Esophagus squamous epithelium (tissue), 5 donors: ENCODE measurements around the gene LDB3. TPM values are rescaled to one million over a fixed set of nuclear protein-coding genes. Genes with fewer than 3 reads are reported as not detected.

Experiments
- DNase-seq: peaks from one replicate; lab custom pipeline; 2025; lab: John Stamatoyannopoulos, UW
- H3K27ac ChIP-seq, 4 donors: fragments of 200-600 bp; sonication (generic); one replicate each; pipeline ENCODE4 v1.5.1; 2016 to 2019; ENCODE audit warnings: mild to moderate bottlenecking in 1 of 4
- H3K27me3 ChIP-seq, 4 donors: fragments of 200-600 bp; sonication (generic); 1 replicate in 3 of 4; 2 replicates in 1 of 4; pipeline versions ENCODE4 v1.5.1 to v1.6.0; 2017 to 2021; ENCODE audit warnings: antibody characterized with exemption in 1 of 4
- H3K36me3 ChIP-seq, 3 donors: fragments of 200-600 bp; sonication (generic); one replicate each; pipeline ENCODE4 v1.5.1; 2016 to 2019
- H3K4me1 ChIP-seq, 3 donors: fragments of 200-600 bp; sonication (generic); one replicate each; pipeline ENCODE4 v1.5.1; 2017 to 2019
- H3K4me3 ChIP-seq, 4 donors: fragments of 200-600 bp; sonication (generic); 1 replicate in 3 of 4; 2 replicates in 1 of 4; pipeline ENCODE4 v1.5.1; 2016 to 2019; ENCODE audit warnings: mild to moderate bottlenecking in 2 of 4, moderate library complexity in 1 of 4
- H3K9me3 ChIP-seq, 3 donors: fragments of 200-600 bp; sonication (generic); one replicate each; pipeline ENCODE4 v1.5.1; 2016 to 2019
- POLR2A ChIP-seq, 4 donors: fragments of 450-650 bp; IDR thresholded peaks; one replicate each; pipeline ENCODE4 v1.6.1; 2017; ENCODE audit warnings: antibody characterized with exemption in 4 of 4, mild to moderate bottlenecking in 4 of 4, moderate library complexity in 3 of 4
- WGBS, 2 donors: methylation state at CpG; one replicate each; pipeline ENCODE4 v1.1.5; 2018; 5-methylcytosine and 5-hydroxymethylcytosine counted together
- intact Hi-C: fragments of 100-400 bp; cut with DNase I; formaldehyde crosslinking; loops from one replicate; pipeline ENCODE4 v1.15.0; 2022
- total RNA-seq, 4 donors: library from RNA; depleted of rRNA; stranded (reverse); fragments of >200 nt; gene quantifications; one replicate each; pipeline ENCODE4 v1.1.0, GENCODE V29; 2016
- TF ChIP-seq, protein P1 (sequence below), 6 experiments: fragments of 450-650 bp in 4 of 6; fragments of 200-600 bp in 2 of 6; sonication (generic) in 2 of 6; IDR thresholded peaks; one replicate each; pipeline ENCODE4 v1.5.1; 2016 to 2019; ENCODE audit warnings: antibody characterized with exemption in 6 of 6, mild to moderate bottlenecking in 4 of 6, moderate library complexity in 4 of 6
- donor health status: DM: yes; HTN: yes; CAD: no.

The LDB3 gene
- total RNA-seq, 4 donors from 2014 or later: 0.09 to 3.4 (median 0.35) TPM

DNA sequence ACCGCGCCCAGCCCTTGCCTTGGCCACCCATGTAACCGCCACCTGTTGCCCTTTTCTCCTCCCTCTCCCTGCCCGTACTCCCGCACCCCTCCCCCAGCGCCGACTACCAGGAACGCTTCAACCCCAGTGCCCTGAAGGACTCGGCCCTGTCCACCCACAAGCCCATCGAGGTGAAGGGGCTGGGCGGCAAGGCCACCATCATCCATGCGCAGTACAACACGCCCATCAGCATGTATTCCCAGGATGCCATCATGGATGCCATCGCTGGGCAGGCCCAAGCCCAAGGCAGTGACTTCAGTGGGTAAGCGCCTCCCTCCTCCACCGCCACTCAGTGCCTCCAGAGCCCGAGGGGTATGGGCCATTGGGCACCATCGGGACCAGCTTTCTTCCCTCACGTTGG, 18.7 kb downstream of the LDB3 start:
- intact Hi-C loops: no loop called here
- no peak for DNase-seq
- Histone ChIP-seq H3K36me3 (no peaks in the 10 kb centered on the region), H3K9me3 (no peaks in the 10 kb centered on the region), H3K4me1 (peaks cover 0 to 54% (median 6%) of the 10 kb centered on the region in 3 donors), H3K4me3 (no peak overlapping the region), H3K27ac (peak overlapping the region in 3 of 4 donors; percentile 18 to 57 (median 30)), H3K27me3 (peaks cover 0 to 58% (median 0%) of the 10 kb centered on the region in 4 donors)
- 84 to 92% methylated on average over 5 to 19 of the region's 19 CpGs for WGBS, 2 donors
- TF ChIP-seq, protein P1, sequence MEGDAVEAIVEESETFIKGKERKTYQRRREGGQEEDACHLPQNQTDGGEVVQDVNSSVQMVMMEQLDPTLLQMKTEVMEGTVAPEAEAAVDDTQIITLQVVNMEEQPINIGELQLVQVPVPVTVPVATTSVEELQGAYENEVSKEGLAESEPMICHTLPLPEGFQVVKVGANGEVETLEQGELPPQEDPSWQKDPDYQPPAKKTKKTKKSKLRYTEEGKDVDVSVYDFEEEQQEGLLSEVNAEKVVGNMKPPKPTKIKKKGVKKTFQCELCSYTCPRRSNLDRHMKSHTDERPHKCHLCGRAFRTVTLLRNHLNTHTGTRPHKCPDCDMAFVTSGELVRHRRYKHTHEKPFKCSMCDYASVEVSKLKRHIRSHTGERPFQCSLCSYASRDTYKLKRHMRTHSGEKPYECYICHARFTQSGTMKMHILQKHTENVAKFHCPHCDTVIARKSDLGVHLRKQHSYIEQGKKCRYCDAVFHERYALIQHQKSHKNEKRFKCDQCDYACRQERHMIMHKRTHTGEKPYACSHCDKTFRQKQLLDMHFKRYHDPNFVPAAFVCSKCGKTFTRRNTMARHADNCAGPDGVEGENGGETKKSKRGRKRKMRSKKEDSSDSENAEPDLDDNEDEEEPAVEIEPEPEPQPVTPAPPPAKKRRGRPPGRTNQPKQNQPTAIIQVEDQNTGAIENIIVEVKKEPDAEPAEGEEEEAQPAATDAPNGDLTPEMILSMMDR (IDR thresholded peaks at IDR 0.05): no peak
- TF ChIP-seq POLR2A (IDR thresholded peaks at IDR 0.05): no peak

DNA sequence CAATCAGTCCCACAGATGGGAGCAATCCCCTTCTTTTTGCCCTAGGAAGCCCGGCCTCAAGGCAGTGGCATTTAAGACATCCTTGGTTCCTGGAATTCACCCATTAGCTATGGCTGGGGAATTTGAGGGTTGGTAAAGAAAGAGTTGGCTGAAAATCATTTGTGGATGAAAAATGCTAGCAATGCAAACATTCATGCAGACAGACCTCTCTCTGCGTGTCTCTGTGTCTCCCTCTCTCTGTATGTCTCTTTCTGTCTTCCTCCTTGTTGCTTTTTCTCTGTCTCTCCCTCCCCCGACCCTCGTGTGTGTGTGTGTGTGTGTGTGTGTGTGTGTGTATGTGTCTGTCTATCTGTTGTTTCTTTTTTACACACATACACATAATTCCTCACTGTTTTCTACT, 19.4 kb downstream of the LDB3 start:
- Histone ChIP-seq H3K9me3 (no peaks in the 10 kb centered on the region), H3K4me3 (no peak overlapping the region), H3K27me3 (peaks cover 0 to 53% (median 0%) of the 10 kb centered on the region in 4 donors), H3K36me3 (no peaks in the 10 kb centered on the region), H3K4me1 (peaks cover 0 to 47% (median 6%) of the 10 kb centered on the region in 3 donors), H3K27ac (peak overlapping the region in 3 of 4 donors; percentile 18 to 57 (median 30))
- DNase-seq: no peak
- 25 to 31% methylated on average over 3 to 4 of the region's 4 CpGs for WGBS, 2 donors
- TF ChIP-seq, protein P1 (IDR thresholded peaks at IDR 0.05): no peak
- no peak for TF ChIP-seq POLR2A (IDR thresholded peaks at IDR 0.05)
- intact Hi-C loops: no loop called here

DNA sequence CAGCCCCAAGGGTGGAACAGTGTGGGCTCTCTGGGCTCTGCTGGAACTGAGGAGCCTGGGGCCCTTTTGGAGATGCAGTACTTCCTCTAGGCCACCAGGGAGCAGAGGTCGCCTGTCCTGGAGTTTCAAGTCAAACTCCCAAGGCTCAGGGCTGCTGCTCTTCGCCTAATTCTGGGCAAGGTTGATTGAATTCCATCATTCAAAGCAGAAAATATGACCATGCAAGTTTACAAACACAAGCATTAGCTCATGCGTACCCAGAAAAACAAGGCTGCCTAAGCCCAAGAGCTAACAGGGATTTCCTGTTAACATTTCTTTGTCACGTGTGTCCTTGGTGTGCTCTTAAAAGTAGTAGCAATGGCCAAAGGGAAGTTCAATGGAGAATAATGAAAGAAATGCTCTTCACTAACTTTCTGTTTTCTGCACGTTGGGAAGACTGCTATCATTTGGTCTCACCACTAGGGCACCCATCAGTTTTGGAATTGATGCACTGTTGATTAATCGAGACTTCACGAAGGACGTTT, 20.1 kb downstream of the LDB3 start:
- H3K4me1 ChIP-seq: peaks cover 0 to 47% (median 11%) of the 10 kb centered on the region in 3 donors
- WGBS, 2 donors: 25 to 32% methylated on average over 8 of the region's 8 CpGs
- H3K27me3 ChIP-seq: peaks cover 0 to 53% (median 0%) of the 10 kb centered on the region in 4 donors
- H3K36me3 ChIP-seq: no peaks in the 10 kb centered on the region
- TF ChIP-seq, protein P1 (IDR thresholded peaks at IDR 0.05): peak; percentile 43 to 89 (median 84)
- TF ChIP-seq POLR2A (IDR thresholded peaks at IDR 0.05): no peak
- H3K27ac ChIP-seq: peak overlapping the region in 1 of 4 donors; percentile 57
- H3K4me3 ChIP-seq: no peak overlapping the region
- intact Hi-C loops: no loop called here
- H3K9me3 ChIP-seq: no peaks in the 10 kb centered on the region
- peak; percentile 10 for DNase-seq

DNA sequence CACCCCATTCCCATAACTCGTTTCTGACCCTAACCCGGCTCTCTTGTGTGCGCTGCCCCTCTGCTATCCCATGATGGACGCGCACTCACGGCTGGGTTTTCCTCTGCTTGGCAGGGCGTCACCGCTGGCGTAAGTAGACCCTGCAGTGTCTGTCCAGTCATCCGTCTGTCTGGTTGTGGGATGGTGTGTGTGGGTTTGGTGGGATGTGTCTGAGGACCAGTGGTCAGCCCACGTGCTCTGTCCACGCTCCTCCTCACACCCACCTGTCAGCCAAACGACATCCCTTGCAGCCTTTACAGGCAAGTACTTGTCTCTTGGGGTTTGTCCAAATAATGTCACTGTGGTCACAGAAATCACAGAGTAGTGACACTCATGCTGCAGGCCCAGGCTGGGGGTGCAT, 20.8 kb downstream of the LDB3 start:
- TF ChIP-seq POLR2A (IDR thresholded peaks at IDR 0.05): no peak
- TF ChIP-seq, protein P1 (IDR thresholded peaks at IDR 0.05): no peak
- DNase-seq: no peak

GRCh38 chr10:86690231-86690630, 21.9 kb downstream of the LDB3 start:
- no peaks in the 10 kb centered on the region for H3K36me3 ChIP-seq
- intact Hi-C loops: loop anchor here (5.0 kb wide), 1 partner anchor 207 kb away; no protein-coding TSS in a partner anchor
- no peaks in the 10 kb centered on the region for H3K9me3 ChIP-seq
- H3K27ac ChIP-seq: no peak overlapping the region
- H3K4me1 ChIP-seq: peaks cover 0 to 36% (median 8%) of the 10 kb centered on the region in 3 donors
- TF ChIP-seq POLR2A (IDR thresholded peaks at IDR 0.05): no peak
- H3K4me3 ChIP-seq: no peak overlapping the region
- no peak for DNase-seq
- peaks cover 0 to 39% (median 0%) of the 10 kb centered on the region in 4 donors for H3K27me3 ChIP-seq
- WGBS, 2 donors: 78% methylated on average over 3 of the region's 5 CpGs; no CpG with 5 or more reads in 1 of the 2 donors

More for the DNA sequence above, 20.8 kb downstream of the LDB3 start:
- Histone ChIP-seq H3K27me3 (peaks cover 0 to 48% (median 0%) of the 10 kb centered on the region in 4 donors), H3K9me3 (no peaks in the 10 kb centered on the region), H3K4me3 (no peak overlapping the region), H3K27ac (peak overlapping the region in 1 of 4 donors; percentile 7), H3K4me1 (peaks cover 0 to 47% (median 13%) of the 10 kb centered on the region in 3 donors), H3K36me3 (no peaks in the 10 kb centered on the region)
- intact Hi-C loops: no loop called here
- 80 to 81% methylated on average over 10 to 11 of the region's 13 CpGs for WGBS, 2 donors
